Stimulated activated effector memory CD8-positive, alpha-beta T cell treated with anti-CD3 and anti-CD28 coated beads, Interleukin-12 subunit alpha, Interleukin-12 subunit beta, amount 100 ng/mL, for 72 hours (primary cell): Measurements from ENCODE around the gene PRPF38A.
"Not testable (repeated sequence)": the region's sequence is repeated elsewhere in the genome, so short reads cannot be mapped to it uniquely, and the experiment has no call there.

Experiments used
- ATAC-seq: fragments of 150-1000 bp; cut with Tn5 transposase; 2 replicates; pipeline ENCODE4 v1.10.0; 2021
- DNase-seq, 2 donors: peaks; one replicate each; pipeline ENCODE4 v3.0.0; 2021 to 2022; ENCODE audit warnings: low spot score in 2 of 2
- H3K27ac Mint-ChIP-seq: one replicate; pipeline ENCODE4 v1.8.0; 2022; ENCODE audit warnings: mild to moderate bottlenecking, mixed read lengths
- H3K36me3 Mint-ChIP-seq: one replicate; pipeline ENCODE4 v1.8.0; 2022; ENCODE audit warnings: mild to moderate bottlenecking, mixed read lengths
- H3K4me1 Mint-ChIP-seq: one replicate; pipeline ENCODE4 v1.8.0; 2022; ENCODE audit warnings: mixed read lengths
- H3K4me3 Mint-ChIP-seq: one replicate; pipeline ENCODE4 v1.8.0; 2022; ENCODE audit warnings: mild to moderate bottlenecking, mixed read lengths
- H3K9me3 Mint-ChIP-seq: one replicate; pipeline ENCODE4 v1.8.0; 2022; ENCODE audit warnings: mixed read lengths

PRPF38A gene

GRCh38 chr1:52367272-52367671 lies 37.1 kb upstream of the PRPF38A start:
- ATAC-seq (no peak), DNase-seq (no peak)
- Mint-ChIP-seq H3K9me3 (no peaks in the 10 kb centered on the region), H3K4me1 (peaks cover 36% of the 10 kb centered on the region), H3K4me3 (peak overlapping the region; percentile 98), H3K27ac (no peak overlapping the region), H3K36me3 (peaks cover 51% of the 10 kb centered on the region)

- Mint-ChIP-seq H3K9me3 (no peaks in the 10 kb centered on the region), H3K4me1 (peaks cover 28% of the 10 kb centered on the region), H3K27ac (no peak overlapping the region), H3K4me3 (peak overlapping the region; percentile 44), H3K36me3 (peaks cover 51% of the 10 kb centered on the region)
- ATAC-seq (no peak), DNase-seq (peak; percentile 18 to 68)
Observed at GRCh38 chr1:52368383-52369172, 35.8 kb upstream of the PRPF38A start.

GRCh38 chr1:52369851-52370250 lies 34.6 kb upstream of the PRPF38A start:
- H3K4me3 Mint-ChIP-seq, result not testable (repeated sequence)
- H3K4me1 Mint-ChIP-seq, result peaks cover 19% of the 10 kb centered on the region
- H3K36me3 Mint-ChIP-seq, result peaks cover 55% of the 10 kb centered on the region

GRCh38 chr1:52385376-52385775 lies 19.0 kb upstream of the PRPF38A start:
- Mint-ChIP-seq H3K4me1 (no peaks in the 10 kb centered on the region), H3K9me3 (no peaks in the 10 kb centered on the region), H3K27ac (no peak overlapping the region), H3K4me3 (no peak overlapping the region), H3K36me3 (peaks cover 93% of the 10 kb centered on the region)
- no peak for DNase-seq
- ATAC-seq, result no peak

More at GRCh38 chr1:52369851-52370250, 34.6 kb upstream of the PRPF38A start:
- H3K9me3 Mint-ChIP-seq, ATAC-seq, DNase-seq, H3K27ac Mint-ChIP-seq: not testable (repeated sequence)

GRCh38 chr1:52386458-52386857 lies 17.9 kb upstream of the PRPF38A start:
- Mint-ChIP-seq H3K27ac (no peak overlapping the region), H3K4me3 (no peak overlapping the region), H3K4me1 (no peaks in the 10 kb centered on the region), H3K36me3 (peaks cover 95% of the 10 kb centered on the region), H3K9me3 (no peaks in the 10 kb centered on the region)
- ATAC-seq (no peak), DNase-seq (no peak)

GRCh38 chr1:52393174-52393573 lies 11.2 kb upstream of the PRPF38A start:
- no peaks in the 10 kb centered on the region for H3K9me3 Mint-ChIP-seq
- peaks cover 98% of the 10 kb centered on the region for H3K36me3 Mint-ChIP-seq
- ATAC-seq (no peak), DNase-seq (no peak)
- no peak overlapping the region for H3K27ac Mint-ChIP-seq
- H3K4me3 Mint-ChIP-seq, result no peak overlapping the region
- no peaks in the 10 kb centered on the region for H3K4me1 Mint-ChIP-seq

- Mint-ChIP-seq H3K4me1 (peaks cover 32% of the 10 kb centered on the region), H3K36me3 (peaks cover 97% of the 10 kb centered on the region), H3K4me3 (no peak overlapping the region), H3K27ac (no peak overlapping the region), H3K9me3 (no peaks in the 10 kb centered on the region)
- ATAC-seq, result no peak
- DNase-seq, result no peak
Observed at GRCh38 chr1:52399629-52400028, 4.8 kb upstream of the PRPF38A start.

GRCh38 chr1:52400131-52400530 lies 4.3 kb upstream of the PRPF38A start:
- peaks cover 95% of the 10 kb centered on the region for H3K36me3 Mint-ChIP-seq
- no peaks in the 10 kb centered on the region for H3K9me3 Mint-ChIP-seq
- ATAC-seq, result no peak

GRCh38 chr1:52402860-52403240 lies 1.6 kb upstream of the PRPF38A start:
- Mint-ChIP-seq H3K4me1 (peaks cover 38% of the 10 kb centered on the region), H3K27ac (peak overlapping the region; percentile 98), H3K36me3 (peaks cover 95% of the 10 kb centered on the region), H3K9me3 (no peaks in the 10 kb centered on the region), H3K4me3 (peak overlapping the region; percentile 99)
- ATAC-seq, result no peak
- DNase-seq, result no peak

More at GRCh38 chr1:52400131-52400530, 4.3 kb upstream of the PRPF38A start:
- H3K4me3 Mint-ChIP-seq, result no peak overlapping the region
- peaks cover 32% of the 10 kb centered on the region for H3K4me1 Mint-ChIP-seq
- DNase-seq, result no peak
- no peak overlapping the region for H3K27ac Mint-ChIP-seq

- ATAC-seq, result peak; percentile 77
- peaks cover 95% of the 10 kb centered on the region for H3K36me3 Mint-ChIP-seq
- H3K9me3 Mint-ChIP-seq, result no peaks in the 10 kb centered on the region
- DNase-seq, result peak in 1 of 2 donors; percentile 25
- peak overlapping the region; percentile 99 for H3K4me3 Mint-ChIP-seq
- peak overlapping the region; percentile 98 for H3K27ac Mint-ChIP-seq
- peaks cover 38% of the 10 kb centered on the region for H3K4me1 Mint-ChIP-seq
Observed at GRCh38 chr1:52403566-52404115, 761 bp upstream of the PRPF38A start.

GRCh38 chr1:52404975-52405338 lies 555 bp downstream of the PRPF38A start:
- H3K4me1 Mint-ChIP-seq, result peaks cover 38% of the 10 kb centered on the region
- H3K27ac Mint-ChIP-seq, result peak overlapping the region; percentile 98
- peak overlapping the region; percentile 99 for H3K4me3 Mint-ChIP-seq
- H3K9me3 Mint-ChIP-seq, result no peaks in the 10 kb centered on the region
- DNase-seq (no peak), ATAC-seq (no peak)
- H3K36me3 Mint-ChIP-seq, result peaks cover 95% of the 10 kb centered on the region

- peak overlapping the region; percentile 78 for H3K27ac Mint-ChIP-seq
- no peak overlapping the region for H3K4me3 Mint-ChIP-seq
- H3K36me3 Mint-ChIP-seq, result peaks cover 100% of the 10 kb centered on the region
- no peak for DNase-seq
- ATAC-seq, result no peak
- H3K9me3 Mint-ChIP-seq, result no peaks in the 10 kb centered on the region
- peaks cover 7% of the 10 kb centered on the region for H3K4me1 Mint-ChIP-seq
Observed at GRCh38 chr1:52413410-52413989, 9.1 kb downstream of the PRPF38A start.

GRCh38 chr1:52414942-52415341 lies 10.5 kb downstream of the PRPF38A start:
- no peak overlapping the region for H3K27ac Mint-ChIP-seq
- DNase-seq, result no peak
- H3K4me1 Mint-ChIP-seq, result peaks cover 7% of the 10 kb centered on the region
- H3K36me3 Mint-ChIP-seq, result peaks cover 100% of the 10 kb centered on the region
- no peaks in the 10 kb centered on the region for H3K9me3 Mint-ChIP-seq
- ATAC-seq, result peak; percentile 36
- no peak overlapping the region for H3K4me3 Mint-ChIP-seq

- Mint-ChIP-seq H3K4me1 (peaks cover 7% of the 10 kb centered on the region), H3K4me3 (no peak overlapping the region), H3K9me3 (no peaks in the 10 kb centered on the region), H3K27ac (no peak overlapping the region), H3K36me3 (peaks cover 99% of the 10 kb centered on the region)
- ATAC-seq (no peak), DNase-seq (no peak)
Observed at GRCh38 chr1:52416811-52417210, 12.4 kb downstream of the PRPF38A start.

- no peak for DNase-seq
- Mint-ChIP-seq H3K36me3 (peaks cover 91% of the 10 kb centered on the region), H3K4me1 (peaks cover 24% of the 10 kb centered on the region), H3K27ac (no peak overlapping the region), H3K4me3 (no peak overlapping the region), H3K9me3 (no peaks in the 10 kb centered on the region)
- no peak for ATAC-seq
Observed at GRCh38 chr1:52420713-52421112, 16.3 kb downstream of the PRPF38A start.

GRCh38 chr1:52423055-52423454 lies 18.7 kb downstream of the PRPF38A start:
- peaks cover 23% of the 10 kb centered on the region for H3K4me1 Mint-ChIP-seq
- H3K4me3 Mint-ChIP-seq, result no peak overlapping the region
- no peak overlapping the region for H3K27ac Mint-ChIP-seq
- DNase-seq (no peak), ATAC-seq (no peak)
- peaks cover 72% of the 10 kb centered on the region for H3K36me3 Mint-ChIP-seq
- no peaks in the 10 kb centered on the region for H3K9me3 Mint-ChIP-seq
